ENCODE results near the gene ITGAD. TPM values are rescaled to one million over a fixed set of nuclear protein-coding genes. Genes with fewer than 3 reads are reported as not detected.

ITGAD gene
- total and polyA plus RNA-seq, 2 of the 13 experiments (the other 11 are each of a cell fraction or from before 2014, with no cell fraction given) = not detected

- TF ChIP-seq THAP11 (CRISPR knock-in tag; IDR thresholded peaks at IDR 0.05) (peak; percentile 71), ATF7 (IDR thresholded peaks at IDR 0.05) (peak; percentile 86), ATF7 (CRISPR knock-in tag; IDR thresholded peaks at IDR 0.05) (peak; percentile 73; the same call in 1 of the 2 replicates), HDAC1 (CRISPR knock-in tag; IDR thresholded peaks at IDR 0.05) (peak; percentile 27; the same call in 1 of the 2 replicates), ARNT2 (CRISPR knock-in tag; IDR thresholded peaks at IDR 0.05; ENCODE audit: low read depth) (0 out of 2 replicates have a peak, but pooled peaks have one; percentile 24), NR2F6 (IDR thresholded peaks at IDR 0.05) (peak; percentile 97), NR2F6 (CRISPR knock-in tag; IDR thresholded peaks at IDR 0.05) (peak; percentile 99), JUNB (CRISPR knock-in tag; IDR thresholded peaks at IDR 0.05; ENCODE audit: borderline replicate concordance) (0 out of 2 replicates have a peak, but pooled peaks have one; percentile 38), ZBTB1 (CRISPR knock-in tag; IDR thresholded peaks at IDR 0.05; ENCODE audit: borderline replicate concordance) (no peak), PHF5A (CRISPR knock-in tag; IDR thresholded peaks at IDR 0.05; ENCODE audit: low read depth, unreplicated experiment) (peak; percentile 66), RXRA (CRISPR knock-in tag; IDR thresholded peaks at IDR 0.05) (peak; percentile 38; the same call in 1 of the 2 replicates), MTA3 (CRISPR knock-in tag; IDR thresholded peaks at IDR 0.05) (no peak), ZBTB7A (CRISPR knock-in tag; IDR thresholded peaks at IDR 0.05) (peak; percentile 96), ZNF556 (CRISPR knock-in tag; IDR thresholded peaks at IDR 0.05; ENCODE audit: borderline replicate concordance) (no peak), ZNF780A (CRISPR knock-in tag; IDR thresholded peaks at IDR 0.05) (peak; percentile 49; the same call in 1 of the 2 replicates), SP5 (CRISPR knock-in tag; IDR thresholded peaks at IDR 0.05; ENCODE audit: borderline replicate concordance, low read depth) (peak; percentile 91), HNF4A (CRISPR knock-in tag; IDR thresholded peaks at IDR 0.05) (peak; percentile 82), ADNP (CRISPR knock-in tag; IDR thresholded peaks at IDR 0.05) (no peak), ZNF329 (CRISPR knock-in tag; IDR thresholded peaks at IDR 0.05; ENCODE audit: low read depth) (peak; percentile 47; the same call in 1 of the 2 replicates), HNRNPLL (IDR thresholded peaks at IDR 0.05; ENCODE audit: low read depth, low read length, poor library complexity, severe bottlenecking) (no peak), SOX13 (IDR thresholded peaks at IDR 0.05) (no peak), SOX13 (CRISPR knock-in tag; conservative IDR thresholded peaks at IDR 0.05 in 1 of 2, IDR thresholded peaks at IDR 0.05 in 1 of 2) (peak in 1 of 2 experiments; percentile 48; a peak in 2 of 4 replicates)
- TF ChIP-seq, protein P1, sequence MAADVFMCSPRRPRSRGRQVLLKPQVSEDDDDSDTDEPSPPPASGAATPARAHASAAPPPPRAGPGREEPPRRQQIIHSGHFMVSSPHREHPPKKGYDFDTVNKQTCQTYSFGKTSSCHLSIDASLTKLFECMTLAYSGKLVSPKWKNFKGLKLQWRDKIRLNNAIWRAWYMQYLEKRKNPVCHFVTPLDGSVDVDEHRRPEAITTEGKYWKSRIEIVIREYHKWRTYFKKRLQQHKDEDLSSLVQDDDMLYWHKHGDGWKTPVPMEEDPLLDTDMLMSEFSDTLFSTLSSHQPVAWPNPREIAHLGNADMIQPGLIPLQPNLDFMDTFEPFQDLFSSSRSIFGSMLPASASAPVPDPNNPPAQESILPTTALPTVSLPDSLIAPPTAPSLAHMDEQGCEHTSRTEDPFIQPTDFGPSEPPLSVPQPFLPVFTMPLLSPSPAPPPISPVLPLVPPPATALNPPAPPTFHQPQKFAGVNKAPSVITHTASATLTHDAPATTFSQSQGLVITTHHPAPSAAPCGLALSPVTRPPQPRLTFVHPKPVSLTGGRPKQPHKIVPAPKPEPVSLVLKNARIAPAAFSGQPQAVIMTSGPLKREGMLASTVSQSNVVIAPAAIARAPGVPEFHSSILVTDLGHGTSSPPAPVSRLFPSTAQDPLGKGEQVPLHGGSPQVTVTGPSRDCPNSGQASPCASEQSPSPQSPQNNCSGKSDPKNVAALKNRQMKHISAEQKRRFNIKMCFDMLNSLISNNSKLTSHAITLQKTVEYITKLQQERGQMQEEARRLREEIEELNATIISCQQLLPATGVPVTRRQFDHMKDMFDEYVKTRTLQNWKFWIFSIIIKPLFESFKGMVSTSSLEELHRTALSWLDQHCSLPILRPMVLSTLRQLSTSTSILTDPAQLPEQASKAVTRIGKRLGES (CRISPR knock-in tag; IDR thresholded peaks at IDR 0.05; ENCODE audit: borderline replicate concordance) = no peak
- TF ChIP-seq, protein P2, sequence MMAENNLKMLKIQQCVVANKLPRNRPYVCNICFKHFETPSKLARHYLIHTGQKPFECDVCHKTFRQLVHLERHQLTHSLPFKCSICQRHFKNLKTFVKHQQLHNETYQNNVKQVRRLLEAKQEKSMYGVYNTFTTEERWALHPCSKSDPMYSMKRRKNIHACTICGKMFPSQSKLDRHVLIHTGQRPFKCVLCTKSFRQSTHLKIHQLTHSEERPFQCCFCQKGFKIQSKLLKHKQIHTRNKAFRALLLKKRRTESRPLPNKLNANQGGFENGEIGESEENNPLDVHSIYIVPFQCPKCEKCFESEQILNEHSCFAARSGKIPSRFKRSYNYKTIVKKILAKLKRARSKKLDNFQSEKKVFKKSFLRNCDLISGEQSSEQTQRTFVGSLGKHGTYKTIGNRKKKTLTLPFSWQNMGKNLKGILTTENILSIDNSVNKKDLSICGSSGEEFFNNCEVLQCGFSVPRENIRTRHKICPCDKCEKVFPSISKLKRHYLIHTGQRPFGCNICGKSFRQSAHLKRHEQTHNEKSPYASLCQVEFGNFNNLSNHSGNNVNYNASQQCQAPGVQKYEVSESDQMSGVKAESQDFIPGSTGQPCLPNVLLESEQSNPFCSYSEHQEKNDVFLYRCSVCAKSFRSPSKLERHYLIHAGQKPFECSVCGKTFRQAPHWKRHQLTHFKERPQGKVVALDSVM (CRISPR knock-in tag; IDR thresholded peaks at IDR 0.05) = peak; percentile 97
- TF ChIP-seq, protein P3, sequence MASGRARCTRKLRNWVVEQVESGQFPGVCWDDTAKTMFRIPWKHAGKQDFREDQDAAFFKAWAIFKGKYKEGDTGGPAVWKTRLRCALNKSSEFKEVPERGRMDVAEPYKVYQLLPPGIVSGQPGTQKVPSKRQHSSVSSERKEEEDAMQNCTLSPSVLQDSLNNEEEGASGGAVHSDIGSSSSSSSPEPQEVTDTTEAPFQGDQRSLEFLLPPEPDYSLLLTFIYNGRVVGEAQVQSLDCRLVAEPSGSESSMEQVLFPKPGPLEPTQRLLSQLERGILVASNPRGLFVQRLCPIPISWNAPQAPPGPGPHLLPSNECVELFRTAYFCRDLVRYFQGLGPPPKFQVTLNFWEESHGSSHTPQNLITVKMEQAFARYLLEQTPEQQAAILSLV (CRISPR knock-in tag; IDR thresholded peaks at IDR 0.05; ENCODE audit: borderline replicate concordance) = peak; percentile 34; the same call in 1 of the 2 replicates
Measured at GRCh38 chr16:31453255-31454204, 60.4 kb downstream of the ITGAD start (continued).

Measured in HepG2 (cell line).